SK-N-SH (cell line): ENCODE results near the gene RAB5B. TPM values are rescaled to one million over a fixed set of nuclear protein-coding genes. Genes with fewer than 3 reads are reported as not detected.
A peak's percentile ranks its signal among the peaks of the same experiment; 100 is the strongest.

Source experiments
- CTCF ChIA-PET: fragments of 300-600, 350-600 bp; formaldehyde crosslinking; extraction: SDS; loops from one replicate; lab custom pipeline; 2021; lab: Yijun Ruan, JAX
- POLR2A ChIA-PET: fragments of 350-600 bp; sonication (Branson Sonifier 250); formaldehyde crosslinking; extraction: SDS; loops from one replicate; lab custom pipeline; 2020; ENCODE audit warnings: antibody characterized with exemption, inconsistent platforms; lab: Yijun Ruan, JAX
- DNase-seq: peaks from one replicate; pipeline ENCODE4 v3.0.0; 2012
- H2AFZ ChIP-seq: fragments of 200-600 bp; sonication (generic); 2 replicates; pipeline ENCODE4 v1.8.1; 2016; ENCODE audit warnings: antibody characterized with exemption, mild to moderate bottlenecking, low read depth
- H3F3A ChIP-seq: fragments of 200-600 bp; sonication (generic); replicated peaks from 2 replicates; pipeline ENCODE3; 2016; ENCODE audit warnings: antibody characterized with exemption, mild to moderate bottlenecking; ENCODE audit not compliant: insufficient read depth
- H3K27ac ChIP-seq, 2 experiments: fragments of 200-500 bp in 1 of 2; fragments of 200-600 bp in 1 of 2; sonication (Bioruptor generic) in 1 of 2; sonication (generic), shearing (Covaris generic) in 1 of 2; 2 replicates each; pipeline versions ENCODE4 v1.5.1 to v1.6.1; 2014 to 2016; ENCODE audit warnings: low read depth in 2 of 2, inconsistent platforms in 1 of 2, low read length in 1 of 2, mild to moderate bottlenecking in 1 of 2, mixed read lengths in 1 of 2
- H3K27me3 ChIP-seq: fragments of 200-600 bp; sonication (generic), shearing (Covaris generic); 2 replicates; pipeline ENCODE4 v1.6.1; 2016; ENCODE audit warnings: mixed run types; ENCODE audit not compliant: insufficient read depth
- H3K36me3 ChIP-seq, 2 experiments: fragments of 200-500 bp in 1 of 2; fragments of 200-600 bp in 1 of 2; sonication (Bioruptor generic) in 1 of 2; sonication (generic) in 1 of 2; replicated peaks in 1 of 2; 2 replicates each; pipeline versions ENCODE3 to v1.5.1; 2014 to 2016; ENCODE audit warnings: low read length in 1 of 2, mild to moderate bottlenecking in 1 of 2; ENCODE audit not compliant: insufficient read depth in 2 of 2, control insufficient read depth in 1 of 2
- H3K4me1 ChIP-seq, 2 experiments: fragments of 200-500 bp in 1 of 2; fragments of 200-600 bp in 1 of 2; sonication (Bioruptor generic) in 1 of 2; sonication (generic), shearing (Covaris generic) in 1 of 2; 2 replicates each; pipeline versions ENCODE4 v1.5.1 to v1.6.1; 2014 to 2016; ENCODE audit warnings: low read depth in 1 of 2, low read length in 1 of 2, mixed run types in 1 of 2; ENCODE audit not compliant: insufficient read depth in 2 of 2, control insufficient read depth in 1 of 2
- H3K4me2 ChIP-seq: fragments of 200-600 bp; sonication (generic), shearing (Covaris generic); 2 replicates; pipeline ENCODE4 v1.6.1; 2017; ENCODE audit warnings: mixed run types
- H3K4me3 ChIP-seq, 2 experiments: fragments of 200-500 bp in 1 of 2; fragments of 200-600 bp in 1 of 2; sonication (Bioruptor generic) in 1 of 2; sonication (generic), shearing (Covaris generic) in 1 of 2; 2 replicates each; pipeline versions ENCODE4 v1.5.1 to v1.8.1; 2014 to 2016; ENCODE audit warnings: low read depth in 2 of 2, inconsistent platforms in 1 of 2, low read length in 1 of 2, mild to moderate bottlenecking in 1 of 2, mixed read lengths in 1 of 2, moderate library complexity in 1 of 2
- H3K79me2 ChIP-seq: fragments of 200-600 bp; sonication (generic); 2 replicates; pipeline ENCODE4 v1.8.1; 2017; ENCODE audit warnings: mild to moderate bottlenecking; ENCODE audit not compliant: insufficient read depth
- H3K9ac ChIP-seq: fragments of 200-600 bp; sonication (generic); 2 replicates; pipeline ENCODE4 v1.6.1; 2017; ENCODE audit warnings: mixed run types
- H3K9me2 ChIP-seq: fragments of 200-600 bp; sonication (generic); 2 replicates; pipeline ENCODE4 v1.6.1; 2017; ENCODE audit warnings: mixed run types
- H3K9me3 ChIP-seq: fragments of 200-600 bp; sonication (generic); 2 replicates; pipeline ENCODE4 v1.6.1; 2017; ENCODE audit warnings: mixed run types, mild to moderate bottlenecking, moderate library complexity
- H4K20me1 ChIP-seq: fragments of 200-600 bp; sonication (generic); 2 replicates; pipeline ENCODE4 v1.6.1; 2017; ENCODE audit warnings: mild to moderate bottlenecking, mixed run types; ENCODE audit not compliant: insufficient read depth
- EZH2phosphoT487 ChIP-seq: fragments of 200-600 bp; sonication (generic); IDR thresholded peaks from 2 replicates; pipeline ENCODE4 v1.6.1; 2017; ENCODE audit warnings: low read depth, mixed run types, mild to moderate bottlenecking, antibody characterized with exemption, moderate library complexity, borderline replicate concordance
- FOSL2 ChIP-seq: IDR thresholded peaks from 2 replicates; pipeline ENCODE4 v1.4.0; 2012; ENCODE audit warnings: low read depth, mild to moderate bottlenecking, moderate library complexity, borderline replicate concordance
- FOXJ3 ChIP-seq: sonication (generic); formaldehyde crosslinking; IDR thresholded peaks from 2 replicates; pipeline ENCODE4 v1.5.1; 2020; ENCODE audit warnings: mild to moderate bottlenecking, missing genetic modification reagents
- FOXM1 ChIP-seq: IDR thresholded peaks from 2 replicates; pipeline ENCODE4 v1.4.0; 2012; ENCODE audit warnings: low read depth, mild to moderate bottlenecking
- GATA2 ChIP-seq: sonication (generic); formaldehyde crosslinking; IDR thresholded peaks from 2 replicates; pipeline ENCODE4 v1.5.0; 2020; ENCODE audit warnings: mild to moderate bottlenecking, missing genetic modification reagents
- JUND ChIP-seq: IDR thresholded peaks from 2 replicates; pipeline ENCODE4 v1.4.0; 2012
- MAX ChIP-seq: IDR thresholded peaks from 2 replicates; pipeline ENCODE4 v1.4.0; 2012; ENCODE audit warnings: low read depth
- MEF2A ChIP-seq: IDR thresholded peaks from 2 replicates; pipeline ENCODE4 v1.4.0; 2012; ENCODE audit warnings: low read depth, borderline replicate concordance
- NFIC ChIP-seq: IDR thresholded peaks from 2 replicates; pipeline ENCODE4 v1.4.0; 2012; ENCODE audit warnings: borderline replicate concordance
- NRF1 ChIP-seq: IDR thresholded peaks from 2 replicates; pipeline ENCODE4 v1.6.1; 2012; ENCODE audit warnings: low read depth, mild to moderate bottlenecking, low read length
- POLR2AphosphoS5 ChIP-seq: IDR thresholded peaks from 2 replicates; pipeline ENCODE4 v1.6.1; 2012; ENCODE audit warnings: low read depth, low read length
- RCOR1 ChIP-seq: fragments of 150-350 bp; IDR thresholded peaks from 2 replicates; pipeline ENCODE4 v1.6.1; 2017; ENCODE audit warnings: antibody characterized with exemption, low read length
- SIN3A ChIP-seq: IDR thresholded peaks from 2 replicates; pipeline ENCODE4 v1.6.1; 2012; ENCODE audit warnings: low read depth, mild to moderate bottlenecking, low read length, moderate library complexity, borderline replicate concordance
- SMC3 ChIP-seq: IDR thresholded peaks from 2 replicates; pipeline ENCODE4 v1.6.1; 2012; ENCODE audit warnings: low read depth, low read length, improper control_type of control experiment
- TAF1 ChIP-seq: IDR thresholded peaks from 2 replicates; pipeline ENCODE4 v1.6.1; 2012; ENCODE audit warnings: low read depth, mild to moderate bottlenecking, low read length, moderate library complexity, borderline replicate concordance
- TCF12 ChIP-seq: IDR thresholded peaks from 2 replicates; pipeline ENCODE4 v1.4.0; 2012
- TEAD4 ChIP-seq: IDR thresholded peaks from 2 replicates; pipeline ENCODE4 v1.4.0; 2012; ENCODE audit warnings: mild to moderate bottlenecking, borderline replicate concordance; ENCODE audit not compliant: insufficient read depth
- WGBS: methylation state at CpG from one replicate; pipeline ENCODE4 v1.1.6; 2017; ENCODE audit warnings: low lambda C conversion rate; 5-methylcytosine and 5-hydroxymethylcytosine counted together
- polyA plus RNA-seq, 3 experiments: library from polyadenylated mRNA; depleted of rRNA; stranded (reverse); fragments of >200 nt; gene quantifications; 2 replicates each; pipeline ENCODE4 v1.2.3, GENCODE V29; 2012
- TF ChIP-seq, protein P1 (sequence below): fragments of 200-600 bp; sonication (generic); IDR thresholded peaks from 2 replicates; pipeline ENCODE4 v1.6.1; 2017; ENCODE audit warnings: antibody characterized with exemption, mild to moderate bottlenecking, moderate library complexity

The RAB5B gene
- polyA plus RNA-seq, 1 of the 3 experiments (the other 2 are of a cell fraction), result 54.0 TPM

GRCh38 chr12:55946553-55946952 is 27.3 kb upstream of the RAB5B start:
- no peak for DNase-seq
- Histone ChIP-seq H3K79me2 (no peaks in the 10 kb centered on the region), H3K9me3 (no peaks in the 10 kb centered on the region), H3K36me3 (peaks cover 18 to 52% of the 10 kb centered on the region in 2 experiments), H3K4me3 (no peak overlapping the region), H4K20me1 (no peaks in the 10 kb centered on the region), H3K4me2 (no peak overlapping the region), H3K9ac (no peak overlapping the region), H3K9me2 (no peaks in the 10 kb centered on the region), H3K4me1 (no peaks in the 10 kb centered on the region), H3K27ac (no peak overlapping the region), H3F3A (no peaks in the 10 kb centered on the region), H3K27me3 (no peaks in the 10 kb centered on the region), H2AFZ (no peak overlapping the region)
- WGBS, result 98% methylated on average over 6 of the region's 6 CpGs
- ChIA-PET CTCF (interaction anchor here (1.6 to 2.0 kb wide), 2 partner anchors 10 to 20 kb away, joined by 3 to 4 read pairs; no protein-coding TSS in a partner anchor), POLR2A (no interaction called here)
- TF ChIP-seq NRF1, result no peak
- TF ChIP-seq RCOR1, result no peak
- no peak for TF ChIP-seq NFIC

DNA sequence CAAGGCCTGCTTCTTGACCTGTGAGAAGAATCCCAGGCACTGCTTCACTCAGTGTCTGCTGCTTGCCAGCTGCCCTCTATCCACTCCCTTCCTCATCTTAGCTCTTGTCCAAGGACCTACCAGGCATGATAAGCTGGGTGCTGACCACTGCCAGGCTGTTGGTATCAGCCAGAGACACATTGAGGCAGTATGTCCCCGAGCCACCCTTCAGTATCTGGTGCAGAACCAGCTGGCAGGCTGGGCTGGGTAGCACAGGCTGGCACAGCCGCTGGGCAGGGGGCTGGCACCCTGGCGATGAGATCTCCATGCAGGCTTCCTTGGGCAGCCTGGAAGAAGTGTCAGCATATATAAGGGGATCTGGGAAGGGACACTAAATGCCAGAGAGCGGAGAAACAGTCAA is 18.5 kb upstream of the RAB5B start:
- TF ChIP-seq SIN3A (no peak), EZH2phosphoT487 (no peak), GATA2 (CRISPR knock-in tag) (no peak), POLR2AphosphoS5 (no peak), NRF1 (no peak), MEF2A (no peak), TAF1 (no peak), TEAD4 (no peak)

GRCh38 chr12:55955800-55956508 is 17.9 kb upstream of the RAB5B start:
- Histone ChIP-seq H3K27ac (peak overlapping the region in 1 of 2 experiments; percentile 27; a peak in 1 of 4 replicates), H3K4me1 (peaks cover 0 to 15% of the 10 kb centered on the region in 2 experiments; a peak in 1 of 4 replicates), H2AFZ (no peak overlapping the region), H3K9me3 (no peaks in the 10 kb centered on the region), H3F3A (peaks cover 17% of the 10 kb centered on the region), H3K27me3 (no peaks in the 10 kb centered on the region), H3K79me2 (no peaks in the 10 kb centered on the region), H3K4me2 (no peak overlapping the region), H3K9ac (no peak overlapping the region), H3K4me3 (no peak overlapping the region), H4K20me1 (no peaks in the 10 kb centered on the region), H3K36me3 (peaks cover 4 to 13% of the 10 kb centered on the region in 2 experiments), H3K9me2 (no peaks in the 10 kb centered on the region)
- TF ChIP-seq MAX (no peak), FOSL2 (peak; percentile 86), FOXM1 (no peak), POLR2AphosphoS5 (0 out of 2 replicates have a peak, but pooled peaks have one; percentile 26), TCF12 (peak; percentile 14; the same call in 1 of the 2 replicates), SIN3A (no peak), GATA2 (CRISPR knock-in tag) (no peak), JUND (peak; percentile 77), SMC3 (peak; percentile 31; the same call in 1 of the 2 replicates), NFIC (no peak), FOXJ3 (CRISPR knock-in tag) (no peak)
- TF ChIP-seq, protein P1, sequence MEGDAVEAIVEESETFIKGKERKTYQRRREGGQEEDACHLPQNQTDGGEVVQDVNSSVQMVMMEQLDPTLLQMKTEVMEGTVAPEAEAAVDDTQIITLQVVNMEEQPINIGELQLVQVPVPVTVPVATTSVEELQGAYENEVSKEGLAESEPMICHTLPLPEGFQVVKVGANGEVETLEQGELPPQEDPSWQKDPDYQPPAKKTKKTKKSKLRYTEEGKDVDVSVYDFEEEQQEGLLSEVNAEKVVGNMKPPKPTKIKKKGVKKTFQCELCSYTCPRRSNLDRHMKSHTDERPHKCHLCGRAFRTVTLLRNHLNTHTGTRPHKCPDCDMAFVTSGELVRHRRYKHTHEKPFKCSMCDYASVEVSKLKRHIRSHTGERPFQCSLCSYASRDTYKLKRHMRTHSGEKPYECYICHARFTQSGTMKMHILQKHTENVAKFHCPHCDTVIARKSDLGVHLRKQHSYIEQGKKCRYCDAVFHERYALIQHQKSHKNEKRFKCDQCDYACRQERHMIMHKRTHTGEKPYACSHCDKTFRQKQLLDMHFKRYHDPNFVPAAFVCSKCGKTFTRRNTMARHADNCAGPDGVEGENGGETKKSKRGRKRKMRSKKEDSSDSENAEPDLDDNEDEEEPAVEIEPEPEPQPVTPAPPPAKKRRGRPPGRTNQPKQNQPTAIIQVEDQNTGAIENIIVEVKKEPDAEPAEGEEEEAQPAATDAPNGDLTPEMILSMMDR, result peak; percentile 66
- POLR2A ChIA-PET, result no interaction called here
- WGBS, result 95% methylated on average over 6 of the region's 6 CpGs
- CTCF ChIA-PET, result interaction anchor here (1.0 to 2.4 kb wide), 5 partner anchors 12 to 40 kb away, joined by 3 to 12 read pairs (median 5); partner anchors contain the start of gene DGKA
- peak; percentile 41 for DNase-seq

More for the DNA sequence above, 18.5 kb upstream of the RAB5B start:
- POLR2A ChIA-PET, result no interaction called here
- CTCF ChIA-PET, result interaction anchor here (0.8 to 2.4 kb wide), 6 partner anchors 11 to 217 kb away, joined by 4 to 12 read pairs (median 6); partner anchors contain the start of gene DGKA
- no peaks in the 10 kb centered on the region for H3K9me2 ChIP-seq
- peaks cover 17% of the 10 kb centered on the region for H3F3A ChIP-seq
- H3K9me3 ChIP-seq, result no peaks in the 10 kb centered on the region
- H3K9ac ChIP-seq, result no peak overlapping the region
- no peaks in the 10 kb centered on the region for H4K20me1 ChIP-seq
- no peak overlapping the region for H3K4me2 ChIP-seq
- H3K27me3 ChIP-seq, result no peaks in the 10 kb centered on the region
- H3K36me3 ChIP-seq, result peaks cover 4 to 13% of the 10 kb centered on the region in 2 experiments
- no peak overlapping the region for H3K27ac ChIP-seq
- DNase-seq, result no peak
- no peaks in the 10 kb centered on the region for H3K79me2 ChIP-seq
- no peak overlapping the region for H2AFZ ChIP-seq
- 71% methylated on average over 4 of the region's 4 CpGs for WGBS
- H3K4me1 ChIP-seq, result peaks cover 0 to 15% of the 10 kb centered on the region in 2 experiments; a peak in 1 of 4 replicates
- no peak overlapping the region for H3K4me3 ChIP-seq
